Fibroblast of lung (primary cell): Measurements from ENCODE around the gene NOSTRIN. TPM values are rescaled to one million over a fixed set of nuclear protein-coding genes. Genes with fewer than 3 reads are reported as not detected.

Source experiments
- DNase-seq, 2 donors: peaks; one replicate each; pipeline versions ENCODE4 v3.0.0 to v3.0.0-alpha.2; 2010; ENCODE audit warnings: low read depth in 2 of 2
- H2AFZ ChIP-seq: 2 replicates; pipeline ENCODE4 v1.5.1; 2012; ENCODE audit warnings: low read length, control low read depth, inconsistent platforms
- H3K27ac ChIP-seq: 2 replicates; pipeline ENCODE4 v1.5.1; 2011; ENCODE audit warnings: low read length, control low read depth; ENCODE audit not compliant: insufficient read depth
- H3K27me3 ChIP-seq: 2 replicates; pipeline ENCODE4 v1.5.1; 2011; ENCODE audit warnings: mild to moderate bottlenecking, low read length; ENCODE audit not compliant: control insufficient read depth, insufficient read depth
- H3K36me3 ChIP-seq: 2 replicates; pipeline ENCODE4 v1.5.1; 2011; ENCODE audit warnings: low read length; ENCODE audit not compliant: control insufficient read depth, insufficient read depth
- H3K4me1 ChIP-seq: 2 replicates; pipeline ENCODE4 v1.5.1; 2011; ENCODE audit warnings: low read length; ENCODE audit not compliant: control insufficient read depth, insufficient read depth; ENCODE audit errors: extremely low read depth
- H3K4me2 ChIP-seq: 2 replicates; pipeline ENCODE4 v1.5.1; 2011; ENCODE audit warnings: low read length, control low read depth; ENCODE audit not compliant: insufficient read depth; ENCODE audit errors: extremely low read depth
- H3K4me3 ChIP-seq, 4 experiments: fragments of 200-600 bp in 1 of 4; sonication (generic) in 1 of 4; replicated peaks in 1 of 4; 2 replicates each; pipeline ENCODE4 v1.5.1; 2011 to 2016; ENCODE audit warnings: low read length in 4 of 4, low read depth in 3 of 4, mild to moderate bottlenecking in 3 of 4, control low read depth in 2 of 4, inconsistent platforms in 1 of 4, mixed read lengths in 1 of 4; ENCODE audit not compliant: insufficient read depth in 1 of 4; ENCODE audit errors: control extremely low read depth in 1 of 4
- H3K79me2 ChIP-seq: 2 replicates; pipeline ENCODE4 v1.5.1; 2012; ENCODE audit warnings: mild to moderate bottlenecking, low read length, inconsistent platforms; ENCODE audit not compliant: control insufficient read depth, insufficient read depth
- H3K9ac ChIP-seq: 2 replicates; pipeline ENCODE4 v1.5.1; 2011; ENCODE audit warnings: mild to moderate bottlenecking, low read length, control low read depth; ENCODE audit not compliant: insufficient read depth
- H3K9me3 ChIP-seq: 2 replicates; pipeline ENCODE4 v1.5.1; 2012; ENCODE audit warnings: low read depth, low read length; ENCODE audit not compliant: control insufficient read depth, insufficient read depth
- H4K20me1 ChIP-seq: 2 replicates; pipeline ENCODE4 v1.5.1; 2011; ENCODE audit warnings: low read length; ENCODE audit not compliant: control insufficient read depth, insufficient read depth; ENCODE audit errors: extremely low read depth
- EZH2 ChIP-seq: IDR thresholded peaks from 2 replicates; pipeline ENCODE4 v1.5.1; 2012; ENCODE audit warnings: low read length, control low read depth, mild to moderate bottlenecking; ENCODE audit errors: missing control alignments
- polyA plus RNA-seq, 2 donors: library from polyadenylated mRNA; depleted of rRNA in 1 of 2; stranded (reverse) in 1 of 2; unstranded in 1 of 2; fragments of >200 nt; gene quantifications; 2 replicates each; pipeline ENCODE4 v1.2.1, GENCODE V29; 2011 to 2012; ENCODE audit warnings: missing spikeins in 1 of 2
- total RNA-seq: library from RNA; depleted of rRNA; stranded (reverse); fragments of >200 nt; gene quantifications from 2 replicates; pipeline ENCODE4 v1.2.1, GENCODE V29; 2014
- TF ChIP-seq, protein P1 (sequence below), 2 donors: IDR thresholded peaks in 1 of 2; conservative IDR thresholded peaks in 1 of 2; 1 replicate in 1 of 2; 2 replicates in 1 of 2; pipeline ENCODE4 v1.5.1; 2011 to 2012; ENCODE audit warnings: low read length in 2 of 2, control low read depth in 1 of 2, inconsistent platforms in 1 of 2, low read depth in 1 of 2, mild to moderate bottlenecking in 1 of 2

NOSTRIN gene
- total and polyA plus RNA-seq, 2 donors (not counting 1 experiment from before 2014, with no cell fraction given): 0.50 to 1.3 TPM

DNA sequence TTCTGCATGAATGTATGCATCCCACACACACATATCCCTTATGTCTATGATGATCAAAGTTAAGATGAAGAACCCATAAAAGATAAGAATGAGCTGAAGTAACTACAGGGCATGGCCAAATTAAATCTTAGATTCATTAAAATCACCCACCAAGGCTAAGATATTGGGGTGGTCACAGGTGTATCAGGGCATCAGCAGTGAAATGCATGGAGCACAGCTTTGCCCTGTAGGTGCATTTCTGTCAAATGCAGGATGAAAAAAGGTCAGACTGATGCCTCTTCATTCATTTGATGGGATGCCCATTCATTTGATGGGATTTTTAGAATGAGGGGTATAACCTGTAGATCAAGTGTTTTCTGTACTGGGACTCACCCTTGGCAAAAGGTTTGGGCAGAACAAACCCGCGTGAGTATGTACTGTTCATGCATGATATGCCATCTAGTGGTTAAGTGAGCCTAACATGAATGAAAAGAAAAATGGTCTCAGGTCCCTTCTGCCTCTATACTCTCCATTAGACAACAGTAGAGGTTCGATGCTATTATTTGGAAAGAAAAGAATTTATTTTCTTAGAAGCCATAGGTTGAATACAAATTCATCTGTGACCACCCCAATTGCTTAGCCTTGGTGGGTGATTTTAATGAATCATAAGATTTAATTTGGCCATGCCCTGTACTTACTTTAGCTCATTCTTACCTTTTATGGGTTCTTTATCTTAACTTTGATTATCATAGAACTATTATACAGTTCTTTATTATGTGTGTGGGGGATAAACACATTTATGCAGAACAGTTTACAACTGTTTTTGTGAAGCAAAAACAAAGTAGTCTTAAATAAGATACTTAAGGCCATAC is 43.2 kb upstream of the NOSTRIN start:
- Histone ChIP-seq H3K4me2 (no peak overlapping the region), H3K9me3 (no peaks in the 10 kb centered on the region), H3K36me3 (no peaks in the 10 kb centered on the region), H3K4me3 (no peak overlapping the region), H3K27ac (no peak overlapping the region), H3K9ac (no peak overlapping the region), H4K20me1 (no peaks in the 10 kb centered on the region), H2AFZ (no peak overlapping the region), H3K4me1 (no peaks in the 10 kb centered on the region), H3K27me3 (no peaks in the 10 kb centered on the region), H3K79me2 (no peaks in the 10 kb centered on the region)
- TF ChIP-seq EZH2: no peak
- TF ChIP-seq, protein P1, sequence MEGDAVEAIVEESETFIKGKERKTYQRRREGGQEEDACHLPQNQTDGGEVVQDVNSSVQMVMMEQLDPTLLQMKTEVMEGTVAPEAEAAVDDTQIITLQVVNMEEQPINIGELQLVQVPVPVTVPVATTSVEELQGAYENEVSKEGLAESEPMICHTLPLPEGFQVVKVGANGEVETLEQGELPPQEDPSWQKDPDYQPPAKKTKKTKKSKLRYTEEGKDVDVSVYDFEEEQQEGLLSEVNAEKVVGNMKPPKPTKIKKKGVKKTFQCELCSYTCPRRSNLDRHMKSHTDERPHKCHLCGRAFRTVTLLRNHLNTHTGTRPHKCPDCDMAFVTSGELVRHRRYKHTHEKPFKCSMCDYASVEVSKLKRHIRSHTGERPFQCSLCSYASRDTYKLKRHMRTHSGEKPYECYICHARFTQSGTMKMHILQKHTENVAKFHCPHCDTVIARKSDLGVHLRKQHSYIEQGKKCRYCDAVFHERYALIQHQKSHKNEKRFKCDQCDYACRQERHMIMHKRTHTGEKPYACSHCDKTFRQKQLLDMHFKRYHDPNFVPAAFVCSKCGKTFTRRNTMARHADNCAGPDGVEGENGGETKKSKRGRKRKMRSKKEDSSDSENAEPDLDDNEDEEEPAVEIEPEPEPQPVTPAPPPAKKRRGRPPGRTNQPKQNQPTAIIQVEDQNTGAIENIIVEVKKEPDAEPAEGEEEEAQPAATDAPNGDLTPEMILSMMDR (conservative IDR thresholded peaks at IDR 0.05 in 1 of 2, IDR thresholded peaks at IDR 0.05 in 1 of 2; ENCODE audit: low read depth in 1 of 2, low read length in 2 of 2): peak; percentile 62 to 65
- DNase-seq: peak; percentile 53 to 69

DNA sequence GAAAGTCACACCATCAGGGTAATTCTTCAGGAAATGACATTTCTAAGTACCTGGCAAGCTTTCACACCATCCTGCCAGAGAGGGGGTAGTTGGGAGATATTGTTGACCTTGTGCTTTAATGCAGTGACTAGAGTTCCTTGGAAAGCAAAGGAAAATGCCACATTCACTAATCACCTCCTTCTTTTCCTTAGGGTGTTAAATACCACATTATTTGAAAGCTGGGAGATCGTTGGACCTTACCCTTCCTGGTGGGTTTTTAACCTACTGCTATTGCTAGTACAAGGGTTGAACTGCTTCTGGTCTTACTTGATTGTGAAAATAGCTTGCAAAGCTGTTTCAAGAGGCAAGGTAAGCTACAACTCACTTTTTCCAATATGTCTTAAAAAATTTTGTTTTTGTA is 37.0 kb upstream of the NOSTRIN start:
- H3K79me2 ChIP-seq: no peaks in the 10 kb centered on the region
- no peak for DNase-seq
- H3K36me3 ChIP-seq: no peaks in the 10 kb centered on the region
- no peak overlapping the region for H3K4me2 ChIP-seq
- TF ChIP-seq, protein P1 (conservative IDR thresholded peaks at IDR 0.05 in 1 of 2, IDR thresholded peaks at IDR 0.05 in 1 of 2; ENCODE audit: low read depth in 1 of 2, low read length in 2 of 2): no peak
- no peak for TF ChIP-seq EZH2
- no peaks in the 10 kb centered on the region for H3K4me1 ChIP-seq
- H3K9ac ChIP-seq: no peak overlapping the region
- no peak overlapping the region for H3K4me3 ChIP-seq
- no peak overlapping the region for H2AFZ ChIP-seq
- H4K20me1 ChIP-seq: no peaks in the 10 kb centered on the region
- no peaks in the 10 kb centered on the region for H3K27me3 ChIP-seq
- H3K27ac ChIP-seq: no peak overlapping the region
- no peaks in the 10 kb centered on the region for H3K9me3 ChIP-seq

DNA sequence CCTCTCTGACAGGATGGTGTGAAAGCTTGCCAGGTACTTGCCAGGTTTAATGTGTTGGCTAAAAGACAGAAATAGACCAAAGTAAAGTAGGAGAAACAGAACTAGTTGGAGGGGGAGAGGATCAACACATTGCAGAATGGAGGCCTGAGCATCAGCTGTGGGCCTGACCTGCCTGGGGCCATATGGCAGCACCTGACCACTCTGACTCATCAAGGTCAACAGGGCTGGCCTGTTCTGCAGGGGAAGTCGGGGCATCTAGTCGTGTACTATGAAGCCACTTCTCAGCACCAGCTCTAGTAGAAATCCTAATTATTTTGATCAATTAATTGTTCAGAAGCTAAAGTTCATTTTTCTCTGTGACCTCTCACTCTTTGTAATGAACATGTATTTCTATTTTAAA is 35.8 kb upstream of the NOSTRIN start:
- Histone ChIP-seq H3K9me3 (no peaks in the 10 kb centered on the region), H3K36me3 (no peaks in the 10 kb centered on the region), H3K79me2 (no peaks in the 10 kb centered on the region), H3K9ac (no peak overlapping the region), H3K4me1 (no peaks in the 10 kb centered on the region), H2AFZ (no peak overlapping the region), H3K4me2 (no peak overlapping the region), H3K27ac (no peak overlapping the region), H4K20me1 (no peaks in the 10 kb centered on the region), H3K4me3 (no peak overlapping the region), H3K27me3 (no peaks in the 10 kb centered on the region)
- TF ChIP-seq EZH2: no peak
- TF ChIP-seq, protein P1 (conservative IDR thresholded peaks at IDR 0.05 in 1 of 2, IDR thresholded peaks at IDR 0.05 in 1 of 2; ENCODE audit: low read depth in 1 of 2, low read length in 2 of 2): no peak
- no peak for DNase-seq
